Astrocyte (in vitro differentiated cells and primary cell): ENCODE measurements around the gene FN1.

Experiments
- CTCF ChIP-seq: IDR thresholded peaks from 2 replicates; pipeline ENCODE4 v1.5.1; 2011; ENCODE audit warnings: low read depth, mild to moderate bottlenecking, inconsistent platforms, low read length, moderate library complexity; ENCODE audit not compliant: insufficient read depth
- EZH2 ChIP-seq: IDR thresholded peaks from 2 replicates; pipeline ENCODE4 v1.6.1; 2012; ENCODE audit warnings: mild to moderate bottlenecking, low read length, inconsistent platforms; ENCODE audit not compliant: insufficient read depth

- no peak for TF ChIP-seq CTCF
- no peak for TF ChIP-seq EZH2
These were observed 44.3 kb downstream of the FN1 start for GRCh38 chr2:215391531-215391930.
